Measurements from ENCODE around the gene ADORA2B.
A peak's percentile ranks its signal among the peaks of the same experiment; 100 is the strongest.
"Not testable (repeated sequence)": the region's sequence is repeated elsewhere in the genome, so short reads cannot be mapped to it uniquely, and the experiment has no call there.

Gene ADORA2B

GRCh38 chr17:15944759-15945526, at the start of gene ADORA2B:
Gene ADORA2B (plus strand): TSS chr17:15945130. CDS start chr17:15945249, 119 bp downstream.
- peak; percentile 61 to 62 for ATAC-seq

DNA sequence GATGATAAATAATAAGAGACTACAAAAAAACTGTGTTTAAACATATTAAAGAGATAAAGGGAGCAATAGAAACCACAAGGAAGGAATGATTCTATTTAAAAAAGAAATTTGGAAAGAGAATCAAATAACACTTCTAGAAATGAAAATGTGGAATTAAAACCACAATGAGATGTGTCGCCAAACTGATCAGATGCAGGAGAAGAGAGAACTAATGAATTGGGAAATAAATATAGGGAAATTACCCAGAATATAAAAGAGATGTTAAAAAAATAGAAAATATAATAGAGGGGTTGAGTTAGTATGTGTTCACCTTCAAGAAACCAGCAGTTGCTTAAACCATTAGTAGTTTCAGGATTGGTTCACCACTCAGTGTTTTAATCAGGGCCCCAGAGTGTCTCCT, 48.7 kb upstream of the ADORA2B start:
- no peak for ATAC-seq

- ATAC-seq, result no peak
These were observed 48.1 kb upstream of the ADORA2B start for GRCh38 chr17:15896834-15897233.

- not testable (repeated sequence) for ATAC-seq
These were observed 45.3 kb upstream of the ADORA2B start for GRCh38 chr17:15899596-15899995.

DNA sequence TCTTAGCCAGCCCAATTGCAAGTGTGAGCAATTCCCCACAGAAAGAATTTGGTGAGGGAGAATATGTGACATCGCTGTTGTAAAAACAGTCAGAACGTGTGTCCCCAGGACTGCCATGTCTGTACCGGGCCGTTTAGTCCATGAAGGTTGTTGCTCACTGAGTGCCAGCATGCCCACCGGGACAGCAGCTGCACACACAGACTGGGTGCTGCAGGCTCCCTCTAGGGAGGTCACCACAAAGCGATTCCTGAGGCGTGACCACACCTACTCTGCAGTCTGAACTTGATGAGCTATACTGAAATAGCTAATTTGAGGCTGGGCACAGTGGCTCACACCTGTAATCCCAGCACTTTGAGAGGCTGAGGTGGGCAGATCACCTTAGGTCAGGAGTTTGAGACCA, 44.1 kb upstream of the ADORA2B start:
- ATAC-seq, result no peak

- ATAC-seq, result not testable (repeated sequence)
These were observed 39.7 kb upstream of the ADORA2B start for GRCh38 chr17:15905236-15905635.

GRCh38 chr17:15907290-15907689, 37.6 kb upstream of the ADORA2B start:
- ATAC-seq, result no peak

GRCh38 chr17:15908378-15908777, 36.6 kb upstream of the ADORA2B start:
- no peak for ATAC-seq

DNA sequence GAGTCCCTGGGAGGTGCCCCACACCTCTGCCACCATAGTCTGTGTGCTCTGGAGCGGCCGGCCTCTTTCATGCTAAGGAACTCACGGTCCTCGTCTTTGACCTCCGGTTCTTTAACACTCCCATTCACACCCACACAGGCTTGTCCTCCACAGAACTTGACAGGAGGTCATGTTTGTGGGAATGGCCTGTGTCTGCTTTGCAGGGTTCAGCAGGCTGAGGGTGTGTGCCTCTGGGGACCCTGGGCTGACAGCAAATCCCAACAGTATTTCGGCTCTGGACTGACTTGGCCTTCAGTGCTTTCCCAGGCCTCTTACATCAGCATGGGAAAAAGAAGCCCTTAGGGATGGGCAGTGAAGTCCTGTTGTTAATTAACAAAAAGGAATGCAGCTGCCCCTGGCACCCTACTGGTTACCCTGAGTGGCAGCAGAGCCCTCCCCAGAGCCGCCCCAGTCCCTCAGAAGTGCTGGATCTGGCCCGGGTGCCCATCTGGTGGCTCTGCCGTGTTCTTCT, 35.4 kb upstream of the ADORA2B start:
- ATAC-seq, result no peak

- ATAC-seq, result no peak
These were observed 34.1 kb upstream of the ADORA2B start for GRCh38 chr17:15910791-15911190.

- not testable (repeated sequence) for ATAC-seq
These were observed 33.2 kb upstream of the ADORA2B start for GRCh38 chr17:15911701-15912100.

- ATAC-seq, result no peak
These were observed 32.4 kb upstream of the ADORA2B start for GRCh38 chr17:15912416-15912955.

DNA sequence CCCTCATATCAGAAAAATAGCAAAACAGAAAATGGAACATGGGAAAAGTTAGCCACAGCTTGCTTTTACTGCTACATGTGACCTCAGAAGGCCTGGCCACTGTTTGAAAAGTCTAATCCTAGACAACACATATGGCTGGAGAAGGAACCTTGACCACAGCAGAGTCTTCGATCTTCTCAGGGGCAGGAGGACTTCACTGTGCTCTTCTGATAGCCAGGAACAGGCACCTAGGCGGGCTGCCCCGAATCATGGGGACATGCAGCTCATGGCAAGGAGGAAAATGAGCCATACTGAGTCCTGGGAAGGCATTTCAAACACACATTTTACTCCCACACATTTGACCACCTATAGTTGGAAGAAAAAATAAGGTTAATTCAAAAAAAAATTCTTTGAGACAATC, 31.1 kb upstream of the ADORA2B start:
- no peak for ATAC-seq

DNA sequence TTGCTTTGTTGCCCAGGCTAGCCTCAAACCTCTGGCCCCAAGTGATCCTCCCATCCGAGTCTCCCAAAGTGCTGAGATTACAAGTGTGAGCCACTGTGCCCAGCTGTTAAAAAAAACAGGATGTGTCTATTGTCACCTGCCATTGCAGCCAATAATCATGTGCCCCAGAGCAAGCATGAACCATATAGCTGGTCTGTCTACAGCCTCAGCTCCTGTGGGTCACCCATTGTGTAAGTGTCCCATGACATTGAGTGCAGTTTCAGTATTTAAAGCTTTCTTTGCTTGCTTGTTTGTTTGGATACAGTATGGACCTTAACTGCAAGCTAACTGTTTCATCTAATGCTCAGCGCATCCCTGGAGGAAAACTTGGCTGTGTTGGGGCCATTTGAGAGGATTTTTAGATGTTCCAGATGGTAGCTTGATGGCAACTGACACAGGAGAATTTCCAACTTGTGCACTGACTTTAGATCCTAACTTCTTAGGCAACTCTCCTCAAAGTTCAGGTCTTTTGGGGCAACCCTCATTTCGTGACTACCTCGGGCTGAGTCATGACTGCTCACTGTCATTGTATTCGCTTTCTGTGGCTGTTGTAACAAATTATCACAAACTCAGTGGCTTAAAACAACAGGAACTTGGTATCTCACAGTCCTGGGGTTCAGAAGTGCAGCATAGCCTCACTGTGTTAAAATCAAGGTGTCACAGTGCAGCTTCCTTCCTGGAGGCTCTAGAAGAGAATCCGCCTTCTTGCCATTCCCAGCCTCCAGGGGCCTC, 30.3 kb upstream of the ADORA2B start:
- ATAC-seq, result peak in 1 of 2 donors; percentile 48

DNA sequence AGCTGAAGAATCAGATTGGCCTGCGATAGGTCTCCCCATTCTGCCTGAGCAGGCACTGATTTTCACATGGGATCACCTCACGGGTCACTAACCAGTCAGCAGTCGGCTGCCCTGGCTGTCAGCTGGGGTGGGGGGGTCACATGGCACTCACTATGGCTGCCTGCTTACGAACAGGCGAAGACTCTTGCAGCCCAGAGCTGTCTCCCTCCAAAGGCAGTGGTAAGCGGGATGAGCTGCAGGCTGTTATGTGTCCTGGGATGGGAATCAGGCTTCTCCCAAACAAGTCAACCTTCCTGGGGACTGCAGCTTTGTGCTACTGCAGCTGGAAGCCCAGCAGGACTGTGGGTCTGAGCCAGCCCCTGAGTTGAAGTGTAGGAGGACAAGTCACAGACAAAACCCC, 29.0 kb upstream of the ADORA2B start:
- ATAC-seq, result no peak

- ATAC-seq, result no peak
These were observed 27.9 kb upstream of the ADORA2B start for GRCh38 chr17:15917021-15917437.

DNA sequence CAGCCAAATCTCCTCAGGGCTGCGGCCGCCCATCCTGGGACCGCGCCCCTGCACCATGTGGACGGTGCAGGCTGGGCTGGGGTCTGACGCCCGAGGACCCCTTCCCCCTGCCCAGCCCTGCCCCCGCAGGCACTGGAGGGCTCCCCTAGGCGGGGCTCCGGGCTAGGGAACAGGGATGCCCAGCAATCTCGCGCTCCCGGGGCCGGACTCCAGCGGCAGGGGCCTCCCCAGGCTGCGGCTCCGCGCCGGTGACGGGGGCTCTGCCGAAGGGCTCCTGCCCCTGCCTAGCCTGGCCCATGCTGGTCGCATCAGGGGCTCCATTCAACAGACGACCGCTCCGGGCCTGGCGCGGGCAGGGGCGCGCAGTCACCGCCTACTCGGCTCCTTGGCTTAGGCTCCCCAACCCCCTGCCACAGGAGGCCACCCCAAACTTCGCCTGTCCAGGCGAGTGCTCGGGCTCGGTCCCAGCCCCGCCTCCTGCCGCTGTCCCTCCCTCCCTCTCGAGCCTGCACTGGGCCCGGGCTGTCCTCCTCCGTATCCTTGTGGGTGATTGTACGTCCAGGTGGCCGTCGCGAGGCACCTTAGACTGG, 27.4 kb upstream of the ADORA2B start:
- no peak for ATAC-seq

DNA sequence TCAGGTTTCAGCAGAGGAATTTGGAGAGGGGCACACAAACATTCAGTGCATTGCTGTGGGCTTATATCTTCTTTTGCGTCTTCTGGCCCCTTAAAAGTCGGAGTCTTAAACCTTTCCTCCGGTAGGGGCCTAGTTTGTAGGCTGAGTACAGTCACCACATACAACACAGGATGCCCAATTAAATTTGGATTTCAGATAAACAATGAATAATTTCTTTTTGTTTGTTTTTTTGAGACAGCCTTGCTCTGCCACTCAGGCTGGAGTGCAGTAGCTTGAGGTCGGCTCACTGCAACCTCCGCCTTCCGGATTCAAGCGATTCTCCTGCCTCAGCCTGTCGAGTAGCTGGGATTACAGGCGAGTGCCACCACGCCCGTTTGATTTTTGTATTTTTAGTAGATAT, 26.7 kb upstream of the ADORA2B start:
- ATAC-seq, result no peak

DNA sequence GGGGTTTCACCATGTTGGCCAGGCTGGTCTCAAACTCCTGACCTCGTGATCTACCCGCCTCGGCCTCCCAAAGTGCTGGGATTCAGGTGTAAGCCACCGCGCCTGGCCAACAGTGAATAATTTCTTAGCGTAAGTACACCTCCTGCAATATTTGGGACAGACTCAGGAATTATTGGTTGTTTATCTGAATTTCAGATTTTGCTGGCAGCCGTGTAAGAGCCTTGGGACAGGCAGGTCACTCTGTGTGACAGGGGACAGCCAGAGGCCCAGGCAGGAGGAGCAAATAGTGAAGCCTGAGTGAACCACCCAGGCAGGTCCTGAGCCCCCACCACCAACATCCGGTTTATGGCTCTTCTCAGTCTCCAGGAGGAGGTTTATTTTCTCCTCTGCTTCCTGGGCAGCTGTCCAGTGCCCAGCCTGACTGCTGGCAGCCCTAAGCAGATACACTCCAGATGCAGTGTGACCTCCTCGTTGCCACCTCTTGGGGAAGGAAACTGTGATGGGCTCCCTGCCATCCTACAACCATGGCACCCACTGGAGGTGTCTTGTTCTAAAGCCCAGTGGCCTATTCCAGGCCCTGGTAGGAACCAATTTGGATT, 26.2 kb upstream of the ADORA2B start:
- no peak for ATAC-seq

- no peak for ATAC-seq
These were observed 25.5 kb upstream of the ADORA2B start for GRCh38 chr17:15919466-15919865.

DNA sequence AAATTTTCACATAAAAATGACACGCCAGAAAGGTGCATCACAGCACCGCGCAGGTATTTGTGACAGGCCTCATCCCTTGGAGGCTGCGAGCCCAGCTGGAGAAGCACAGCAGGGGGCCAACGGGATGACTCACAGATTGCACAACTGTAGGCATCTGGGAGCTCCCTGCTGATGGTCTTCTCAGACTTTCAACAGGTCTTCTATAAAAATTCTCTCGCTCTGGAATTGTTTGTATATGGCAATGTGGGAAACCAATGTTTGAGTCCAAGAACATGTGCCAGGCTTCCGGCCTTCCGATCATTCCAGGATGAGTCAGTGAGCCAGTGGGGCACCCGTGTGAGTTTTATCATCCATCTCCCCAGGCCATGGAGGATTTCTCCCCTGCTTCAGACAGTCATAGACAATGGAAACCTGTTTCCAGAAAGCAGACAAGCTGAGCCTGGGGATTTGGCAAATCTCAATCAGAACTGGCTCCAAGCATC, 24.1 kb upstream of the ADORA2B start:
- no peak for ATAC-seq

DNA sequence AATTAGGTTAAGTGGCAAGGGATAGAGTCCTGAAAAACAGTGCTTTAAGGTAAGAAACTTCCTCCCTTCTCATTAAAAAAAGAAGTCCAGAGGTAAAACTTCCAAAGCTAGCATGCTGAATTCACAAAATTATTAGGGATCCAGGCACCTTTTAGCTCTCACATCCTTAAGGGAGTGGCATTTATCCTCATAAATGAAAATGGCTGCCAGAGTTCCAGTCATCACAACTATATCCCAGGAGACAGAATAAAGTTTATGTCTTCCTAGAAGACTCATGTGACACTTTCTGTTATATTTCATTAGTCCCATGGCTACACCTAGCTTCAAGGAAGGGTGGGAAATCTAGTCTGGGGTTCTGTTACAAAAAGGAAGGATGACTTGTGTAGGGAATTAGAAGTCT, 23.3 kb upstream of the ADORA2B start:
- ATAC-seq, result no peak

GRCh38 chr17:15922586-15922985, 22.3 kb upstream of the ADORA2B start:
- ATAC-seq, result no peak

Measured in activated CD4-positive, CD25-positive, alpha-beta regulatory T cell treated with anti-CD3 and anti-CD28 coated beads, Interleukin-2, amount 50 U/mL, for 24 hours (primary cell).